ENCODE data around the gene ITGAL.

The ITGAL gene

GRCh38 chr16:30571445-30572322, 99.1 kb downstream of the ITGAL start, which contains the start of gene ZNF688:
Gene ZNF688 (minus strand): TSS chr16:30571714. CDS start chr16:30571629, 85 bp downstream.
- H3K9me3 Mint-ChIP-seq: no peaks in the 10 kb centered on the region
- intact Hi-C loops (cut with micrococcal nuclease): loop anchor here (1.0 to 5.0 kb wide), 2 partner anchors 14 to 44 kb away; partner anchors contain the start of genes ZNF768 and ZNF785
- H3K27me3 Mint-ChIP-seq: peaks cover under 1% of the 10 kb centered on the region
- H3K4me3 Mint-ChIP-seq: peak within 1 kb of the TSS; percentile 88
- H3K36me3 Mint-ChIP-seq (ENCODE audit: low read depth): no peaks in the 10 kb centered on the region
- H3K4me1 Mint-ChIP-seq (ENCODE audit: low read depth): peaks cover 66% of the 10 kb centered on the region
- peak within 1 kb of the TSS; percentile 93 for H3K27ac Mint-ChIP-seq
